NCI-H1417 treated with DMSO at 0.1 percent for 48 hours (cell line): Measurements from ENCODE around the gene KCTD12.
A peak's percentile ranks its signal among the peaks of the same experiment; 100 is the strongest.

ENCODE experiments used
- DNase-seq: peaks from one replicate; lab custom pipeline; 2025; lab: John Stamatoyannopoulos, UW

Gene KCTD12

GRCh38 chr13:76853921-76854608 lies 32.1 kb downstream of the KCTD12 start:
- no peak for DNase-seq

DNA sequence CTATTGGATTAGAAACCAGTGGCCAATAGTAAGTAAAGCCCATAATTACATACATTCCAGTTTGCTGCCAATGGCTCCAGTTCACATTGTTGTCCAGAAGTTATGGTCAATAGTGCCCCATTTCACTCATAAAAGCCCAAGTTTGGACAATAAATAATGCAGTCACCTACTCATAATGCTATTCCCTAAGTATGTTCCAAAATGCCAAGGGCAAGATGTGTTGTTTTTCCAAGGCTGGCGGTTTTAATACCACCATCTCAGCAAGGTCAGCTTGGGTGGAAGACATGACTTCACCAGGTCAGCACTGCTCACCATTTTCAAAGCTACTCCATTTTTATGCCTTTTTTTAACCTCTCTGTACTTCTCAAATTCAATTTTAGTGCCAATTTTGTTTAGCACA lies 32.7 kb downstream of the KCTD12 start:
- DNase-seq = no peak

GRCh38 chr13:76852986-76853385 lies 33.2 kb downstream of the KCTD12 start:
- DNase-seq = no peak

DNA sequence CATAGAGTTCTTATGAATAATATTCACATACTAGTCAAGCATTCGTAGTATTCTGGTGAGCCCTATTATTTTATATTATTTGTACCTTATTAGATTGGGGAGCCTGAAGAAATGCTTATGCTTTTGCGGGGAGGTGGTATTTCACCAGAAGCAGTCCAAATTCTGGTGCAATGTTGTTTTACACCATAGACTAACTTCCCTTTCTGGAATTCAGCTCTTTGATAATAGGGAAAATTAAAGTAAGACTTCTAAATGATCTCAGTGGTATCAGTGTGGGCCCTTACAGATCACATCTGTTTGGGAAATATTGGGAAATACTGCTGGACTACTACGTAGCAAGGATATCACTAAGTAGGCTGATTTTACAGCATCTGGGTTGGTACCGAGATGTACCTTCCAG lies 34.2 kb downstream of the KCTD12 start:
- DNase-seq = no peak

- no peak for DNase-seq
These were observed 36.7 kb downstream of the KCTD12 start for GRCh38 chr13:76849493-76849892.

GRCh38 chr13:76848596-76848995 lies 37.6 kb downstream of the KCTD12 start:
- DNase-seq = no peak

- DNase-seq = no peak
These were observed 39.8 kb downstream of the KCTD12 start for GRCh38 chr13:76846363-76846762.

DNA sequence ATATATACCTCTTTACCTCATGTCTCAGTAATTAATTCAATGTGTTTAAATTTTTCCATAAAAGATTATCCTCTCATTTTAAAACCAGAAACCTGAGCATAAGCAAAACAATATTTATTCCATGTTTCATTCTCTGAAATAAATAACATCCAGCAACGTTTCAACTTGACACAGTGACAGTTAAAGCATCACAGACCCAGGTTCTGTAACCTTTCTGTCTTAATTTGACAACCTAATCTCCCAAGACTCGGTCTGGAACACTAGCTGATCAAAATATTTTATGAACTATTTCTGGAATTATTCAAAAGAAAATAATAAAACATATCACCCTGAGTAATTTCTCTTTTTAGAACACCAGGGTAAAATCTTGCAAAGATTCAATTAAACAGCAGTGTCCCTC lies 40.3 kb downstream of the KCTD12 start:
- no peak for DNase-seq

DNA sequence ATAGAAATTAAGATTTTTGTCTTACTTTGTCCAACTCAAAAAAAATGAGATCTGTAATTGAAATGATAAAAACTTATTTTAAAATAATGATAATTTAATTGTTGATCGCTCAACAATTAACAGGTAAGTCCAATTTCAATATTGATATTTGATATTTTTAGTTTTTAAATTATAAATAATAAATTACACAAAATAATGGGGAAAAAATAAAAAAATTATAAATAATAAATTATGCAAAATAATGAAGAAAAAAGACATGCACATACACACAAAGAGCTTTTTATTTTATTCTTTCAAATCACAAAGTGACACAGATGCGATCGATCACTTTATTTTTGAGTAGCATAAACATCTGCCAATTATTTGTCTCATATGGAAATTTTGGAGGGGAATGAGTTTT lies 40.8 kb downstream of the KCTD12 start:
- no peak for DNase-seq

DNA sequence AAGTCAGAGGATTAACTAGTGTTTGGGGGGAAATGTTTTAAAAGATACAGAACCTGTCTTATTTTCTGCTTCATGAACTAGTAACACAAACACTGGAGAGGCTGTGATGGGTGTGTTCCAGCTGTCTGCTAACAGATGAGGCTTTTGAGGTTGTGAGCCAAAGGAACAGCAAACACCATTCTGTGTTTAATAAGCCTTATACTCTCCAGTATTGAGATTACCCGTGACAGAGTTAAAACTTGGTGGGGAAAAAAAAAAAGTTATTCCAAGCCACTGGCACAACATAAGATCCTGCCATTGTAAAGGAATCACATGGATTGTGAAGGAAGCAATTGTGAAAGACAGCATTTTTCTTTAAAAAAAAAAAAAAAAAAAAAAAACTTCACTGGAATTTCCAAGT lies 48.4 kb downstream of the KCTD12 start:
- DNase-seq = no peak

GRCh38 chr13:76836311-76836710 lies 49.9 kb downstream of the KCTD12 start:
- DNase-seq = no peak

DNA sequence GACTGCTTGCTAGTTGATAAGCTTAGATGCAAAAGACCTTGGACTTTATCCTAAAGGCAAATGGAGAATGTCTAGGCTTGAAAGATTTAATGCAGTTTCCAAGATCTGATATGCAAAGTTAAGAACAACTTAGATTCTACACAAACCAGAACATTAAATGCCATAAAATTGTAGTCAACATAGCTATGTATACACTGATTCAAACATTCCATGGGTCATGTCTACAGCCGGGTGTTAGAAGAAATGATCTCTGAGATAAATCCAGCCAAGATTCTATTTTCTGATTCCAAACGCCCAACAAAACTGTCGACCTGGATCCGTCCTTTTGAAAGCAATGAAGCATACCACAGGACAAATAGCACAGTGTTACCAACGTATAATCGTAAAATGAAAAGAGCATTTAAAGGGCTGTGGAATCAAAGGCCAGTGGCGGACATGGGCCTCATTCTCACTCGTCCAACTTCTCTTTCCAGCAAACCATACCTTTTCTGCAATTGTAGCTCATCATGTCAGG lies 52.7 kb downstream of the KCTD12 start:
- DNase-seq = no peak

DNA sequence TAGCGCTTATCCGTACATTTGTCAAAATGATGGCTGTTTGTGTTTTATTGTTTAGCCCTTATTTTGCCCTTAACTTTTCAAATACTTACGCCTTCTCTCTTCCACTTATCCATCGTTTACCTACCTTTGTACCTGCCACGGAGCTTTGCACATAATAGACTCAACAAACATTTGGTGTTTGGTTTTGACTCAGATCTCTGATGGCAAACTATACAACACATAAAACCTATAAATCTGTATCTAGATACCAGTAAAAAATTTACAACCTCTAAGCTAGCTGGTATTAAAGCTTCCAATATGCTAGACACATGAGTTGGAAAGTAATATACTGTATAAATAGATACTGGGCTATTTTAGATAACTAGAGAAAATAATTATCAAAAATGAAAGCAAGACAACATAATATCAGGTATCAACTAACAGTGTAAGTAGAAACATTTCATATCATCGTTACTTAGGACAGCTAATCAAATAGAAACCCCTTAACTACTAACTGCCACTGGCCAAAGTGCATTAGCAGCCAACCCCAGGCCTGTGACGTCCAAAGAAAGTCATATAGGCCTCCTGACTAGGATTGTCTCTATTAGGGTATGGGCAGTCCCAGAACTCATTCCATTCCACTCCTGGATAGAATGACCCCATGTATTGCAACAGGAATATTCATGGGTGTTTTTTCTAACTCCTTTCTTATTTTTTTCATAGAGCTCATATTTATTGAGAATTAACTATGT lies 53.8 kb downstream of the KCTD12 start:
- DNase-seq = peak; percentile 12

DNA sequence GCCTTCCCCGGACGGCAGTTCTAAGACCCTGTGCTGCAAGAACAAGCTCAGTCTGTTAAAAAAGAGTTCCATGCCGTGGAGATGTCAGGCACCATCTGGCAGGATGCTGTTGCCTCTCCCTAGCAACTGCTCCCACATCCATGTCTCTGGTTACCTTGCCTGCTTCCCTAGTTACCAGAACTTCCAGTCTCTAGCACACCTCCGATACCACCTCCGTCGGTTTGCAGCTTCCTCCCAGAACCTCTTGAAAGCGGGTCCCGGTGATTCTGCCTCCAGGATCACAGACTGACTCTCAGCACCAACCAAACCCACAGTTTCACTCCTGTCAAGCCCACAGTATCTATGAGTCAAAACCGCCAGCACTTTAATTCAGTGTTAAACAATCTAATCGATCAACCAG lies 55.4 kb downstream of the KCTD12 start:
- DNase-seq = no peak
